Astrocyte (in vitro differentiated cells and primary cell): ENCODE results near the gene TMPRSS9.

Experiments
- EZH2 ChIP-seq: IDR thresholded peaks from 2 replicates; pipeline ENCODE4 v1.6.1; 2012; ENCODE audit warnings: mild to moderate bottlenecking, low read length, inconsistent platforms; ENCODE audit not compliant: insufficient read depth
- TF ChIP-seq, protein P1 (sequence below): IDR thresholded peaks from 2 replicates; pipeline ENCODE4 v1.5.1; 2011; ENCODE audit warnings: low read depth, mild to moderate bottlenecking, inconsistent platforms, low read length, moderate library complexity; ENCODE audit not compliant: insufficient read depth

DNA sequence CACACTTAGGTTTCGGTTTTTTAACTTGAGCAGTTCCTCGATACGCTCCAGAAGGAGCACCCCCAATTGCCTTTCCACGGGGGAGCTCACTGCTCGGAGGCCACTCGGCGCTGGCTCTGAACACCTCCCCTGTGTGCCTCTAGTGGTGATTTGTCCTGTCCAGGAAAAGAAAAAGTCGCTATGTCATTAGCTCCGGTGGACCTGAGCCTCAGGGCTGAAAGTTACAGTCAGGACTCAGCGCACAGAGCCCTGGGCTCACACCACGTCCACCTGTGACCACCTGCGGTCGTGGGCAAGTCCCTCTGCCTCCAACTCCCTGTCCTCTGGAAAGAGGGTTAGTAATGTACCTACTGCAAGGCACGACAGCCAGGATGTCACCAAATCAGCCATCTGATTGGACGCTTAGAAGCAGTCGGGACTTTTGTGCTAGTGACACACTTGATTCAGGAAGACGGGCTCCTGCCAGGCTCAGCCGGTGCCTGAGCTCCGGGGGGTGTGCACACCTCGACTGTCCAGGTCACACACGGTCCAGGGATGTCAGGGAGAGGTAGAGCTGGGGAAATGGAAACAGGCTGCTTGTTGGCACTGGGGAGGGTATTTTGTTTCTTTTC lies 3.9 kb upstream of the TMPRSS9 start:
- TF ChIP-seq, protein P1, sequence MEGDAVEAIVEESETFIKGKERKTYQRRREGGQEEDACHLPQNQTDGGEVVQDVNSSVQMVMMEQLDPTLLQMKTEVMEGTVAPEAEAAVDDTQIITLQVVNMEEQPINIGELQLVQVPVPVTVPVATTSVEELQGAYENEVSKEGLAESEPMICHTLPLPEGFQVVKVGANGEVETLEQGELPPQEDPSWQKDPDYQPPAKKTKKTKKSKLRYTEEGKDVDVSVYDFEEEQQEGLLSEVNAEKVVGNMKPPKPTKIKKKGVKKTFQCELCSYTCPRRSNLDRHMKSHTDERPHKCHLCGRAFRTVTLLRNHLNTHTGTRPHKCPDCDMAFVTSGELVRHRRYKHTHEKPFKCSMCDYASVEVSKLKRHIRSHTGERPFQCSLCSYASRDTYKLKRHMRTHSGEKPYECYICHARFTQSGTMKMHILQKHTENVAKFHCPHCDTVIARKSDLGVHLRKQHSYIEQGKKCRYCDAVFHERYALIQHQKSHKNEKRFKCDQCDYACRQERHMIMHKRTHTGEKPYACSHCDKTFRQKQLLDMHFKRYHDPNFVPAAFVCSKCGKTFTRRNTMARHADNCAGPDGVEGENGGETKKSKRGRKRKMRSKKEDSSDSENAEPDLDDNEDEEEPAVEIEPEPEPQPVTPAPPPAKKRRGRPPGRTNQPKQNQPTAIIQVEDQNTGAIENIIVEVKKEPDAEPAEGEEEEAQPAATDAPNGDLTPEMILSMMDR = no peak
- no peak for TF ChIP-seq EZH2
